ENCODE data around the gene OR8D1. TPM values are rescaled to one million over a fixed set of nuclear protein-coding genes. Genes with fewer than 3 reads are reported as not detected.

The OR8D1 gene
- total and polyA plus RNA-seq, 2 of the 8 experiments (the other 6 are each of a cell fraction or from before 2014, with no cell fraction given) = not detected

GRCh38 chr11:124329787-124330478 lies 16.2 kb upstream of the OR8D1 start:
- Histone ChIP-seq H3K79me2 (ENCODE audit: control insufficient read depth in 1 of 2, insufficient read depth in 2 of 2, low read length in 2 of 2) (no peaks in the 10 kb centered on the region), H3K18ac (ENCODE audit: extremely low read depth, low read length) (no peak overlapping the region), H3K79me1 (ENCODE audit: low read depth, low read length) (no peaks in the 10 kb centered on the region), H2BK120ac (replicated peaks; ENCODE audit: low read depth, low read length) (no peak overlapping the region), H3K4ac (replicated peaks; ENCODE audit: insufficient read length, low read depth, low read length) (no peak overlapping the region), H2AFZ (ENCODE audit: low read length) (no peak overlapping the region), H4K8ac (ENCODE audit: extremely low read depth, insufficient read depth, low read length) (no peak overlapping the region), H3K36me3 (ENCODE audit: control insufficient read depth in 2 of 4, insufficient read depth in 4 of 4, low read length in 3 of 4) (peaks cover 0 to 6% (median 0%) of the 10 kb centered on the region in 4 experiments; a peak in 2 of 8 replicates), H3K9me3 (ENCODE audit: insufficient read depth in 2 of 2, low read depth in 1 of 2, low read length in 1 of 2) (peaks cover 6 to 15% of the 10 kb centered on the region in 2 experiments), H3K23me2 (ENCODE audit: low read depth, low read length) (no peaks in the 10 kb centered on the region), H3K14ac (ENCODE audit: insufficient read length) (no peak overlapping the region), H2BK15ac (ENCODE audit: low read length) (no peak overlapping the region), H3K9ac (replicated peaks in 1 of 4; ENCODE audit: extremely low read depth in 1 of 4, low read depth in 3 of 4, low read length in 3 of 4) (no peak overlapping the region), H2BK5ac (ENCODE audit: low read depth, low read length) (no peak overlapping the region), H4K5ac (ENCODE audit: insufficient read length, low read depth, low read length) (no peak overlapping the region), H3K27me3 (replicated peaks in 1 of 4; ENCODE audit: control insufficient read depth in 3 of 4, extremely low read depth in 1 of 4, insufficient read depth in 3 of 4, low read length in 3 of 4) (no peaks in the 10 kb centered on the region), H2AK5ac (ENCODE audit: low read depth, low read length) (no peak overlapping the region), H3K4me1 (replicated peaks in 1 of 4; ENCODE audit: control insufficient read depth in 3 of 4, insufficient read depth in 4 of 4, low read length in 3 of 4) (no peaks in the 10 kb centered on the region), H4K20me1 (replicated peaks in 1 of 2; ENCODE audit: control insufficient read depth in 1 of 2, insufficient read depth in 2 of 2, low read length in 2 of 2) (no peaks in the 10 kb centered on the region), H2BK20ac (ENCODE audit: low read length) (no peak overlapping the region), H3K56ac (replicated peaks; ENCODE audit: insufficient read length, low read depth, low read length) (no peak overlapping the region), H2BK12ac (ENCODE audit: low read depth, low read length) (no peak overlapping the region), H3K23ac (ENCODE audit: insufficient read length) (no peak overlapping the region), H4K91ac (replicated peaks; ENCODE audit: insufficient read length, low read length) (no peak overlapping the region), H3K4me2 (ENCODE audit: insufficient read depth in 1 of 2, low read depth in 2 of 2, low read length in 2 of 2) (no peak overlapping the region), H3K4me3 (ENCODE audit: extremely low read depth in 1 of 4, insufficient read depth in 2 of 4, low read depth in 3 of 4, low read length in 4 of 4) (no peak overlapping the region), H3K27ac (ENCODE audit: low read depth, low read length) (no peak overlapping the region)
- no peak for DNase-seq (ENCODE audit: low read depth in 1 of 2, low spot score in 2 of 2)
- no peak for FAIRE-seq
- no peak for TF ChIP-seq MAX (IDR thresholded peaks at IDR 0.05)
- peak; percentile 4 to 17; a peak in 1 of 4 replicates for TF ChIP-seq RAD21 (IDR thresholded peaks at IDR 0.05 in 1 of 2, conservative IDR thresholded peaks at IDR 0.05 in 1 of 2; ENCODE audit: low read depth in 2 of 2, low read length in 2 of 2)
- ChIA-PET POLR2A (ENCODE audit: partially characterized antibody) (no interaction called here), CTCF (ENCODE audit: partially characterized antibody) (interaction anchor here (0.6 kb wide), 1 partner anchor 190 kb away, joined by 5 read pairs; no protein-coding TSS in a partner anchor)
- 100% methylated on average over 2 of the region's 2 CpGs; no CpG with 5 or more reads in 1 of the 2 experiments for WGBS, 2 experiments (ENCODE audit: extremely low coverage in 1 of 2, insufficient coverage in 1 of 2, insufficient read length in 1 of 2, insufficient replicate concordance in 2 of 2, low coverage in 1 of 2, low lambda C conversion rate in 2 of 2, missing lambda C conversion rate in 1 of 2)
